GM18511 (cell line): ENCODE results near the gene WSCD2.
"Not testable (repeated sequence)": the region's sequence is repeated elsewhere in the genome, so short reads cannot be mapped to it uniquely, and the experiment has no call there.

ENCODE experiments used
- ATAC-seq: cut with Tn5 transposase; IDR thresholded peaks from one replicate; pipeline ENCODE4 v1.9.1; 2021; ENCODE audit warnings: mild to moderate bottlenecking, moderate library complexity; ENCODE audit not compliant: unreplicated experiment

WSCD2 gene

DNA sequence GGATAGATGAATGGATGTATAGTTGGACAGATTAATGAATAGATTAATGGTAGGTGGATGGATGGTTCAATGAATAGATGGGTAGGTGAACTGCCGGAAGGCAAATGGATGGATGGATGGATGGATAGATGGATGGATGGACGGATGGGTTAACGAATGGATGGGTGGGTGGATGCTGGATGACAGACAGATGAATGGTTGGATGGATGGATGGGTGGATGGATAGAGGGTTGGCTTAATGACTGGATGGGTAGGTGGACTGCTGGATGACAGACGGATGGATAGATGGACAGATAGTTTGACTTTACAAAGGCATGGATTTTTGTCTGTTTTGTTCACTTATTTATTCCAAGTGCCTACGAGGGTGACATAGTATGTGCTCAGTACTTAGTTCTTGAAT lies 64.4 kb downstream of the WSCD2 start:
- ATAC-seq = no peak

DNA sequence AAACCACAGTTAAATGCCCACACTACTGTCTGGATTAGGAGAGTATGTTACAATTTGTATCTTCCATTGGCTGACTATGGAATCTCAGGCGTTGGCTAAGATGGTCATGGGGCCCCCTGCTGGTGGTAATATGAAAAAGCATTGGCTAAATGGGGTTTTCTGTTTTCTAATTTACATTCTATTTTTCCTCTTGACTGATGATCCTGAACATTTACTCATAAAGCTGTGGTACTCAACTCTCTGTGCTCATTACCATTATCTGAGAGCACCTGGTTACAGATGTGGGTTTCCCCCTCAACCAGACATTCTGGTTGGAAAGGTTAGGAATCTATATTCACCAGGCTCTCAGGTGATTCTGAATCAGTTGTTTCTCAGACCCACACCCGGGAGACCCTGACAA lies 64.8 kb downstream of the WSCD2 start:
- no peak for ATAC-seq

DNA sequence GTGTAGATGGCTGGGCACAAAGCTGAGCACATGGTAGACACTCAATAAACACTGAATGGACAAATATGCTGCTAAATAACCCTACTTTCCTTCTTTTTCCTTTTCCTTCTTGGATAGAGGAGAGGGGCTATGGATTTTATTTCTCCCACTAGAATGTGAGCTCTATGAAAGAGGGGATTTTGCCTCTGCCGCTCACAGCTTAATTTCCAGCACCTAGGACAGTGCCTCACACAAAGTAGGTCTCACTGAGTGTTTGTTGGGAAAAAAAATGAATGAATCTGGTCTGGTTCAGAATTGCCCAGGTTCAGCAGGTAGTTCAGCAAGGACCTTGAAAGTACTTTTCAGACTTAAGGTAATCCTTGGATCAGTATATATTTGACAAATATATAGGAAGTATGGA lies 65.5 kb downstream of the WSCD2 start:
- no peak for ATAC-seq

DNA sequence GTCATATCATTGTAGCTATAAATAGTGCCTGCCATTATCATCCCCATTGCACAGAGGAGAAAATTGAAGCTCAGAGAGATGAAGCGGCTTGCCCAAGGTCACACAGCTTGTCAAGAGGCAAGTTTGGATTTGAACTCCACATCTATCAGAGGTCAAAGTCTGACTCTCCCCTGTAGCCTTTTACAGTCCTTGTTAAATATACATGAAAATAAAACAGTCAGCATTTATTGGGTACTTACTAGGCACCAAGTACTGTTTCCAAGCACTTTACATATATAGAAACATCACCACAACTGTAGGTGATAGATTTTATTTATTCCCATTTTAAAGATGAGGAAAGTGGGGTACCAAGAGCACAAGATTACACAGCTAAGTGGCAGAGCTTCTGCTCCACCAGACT lies 67.2 kb downstream of the WSCD2 start:
- no peak for ATAC-seq

DNA sequence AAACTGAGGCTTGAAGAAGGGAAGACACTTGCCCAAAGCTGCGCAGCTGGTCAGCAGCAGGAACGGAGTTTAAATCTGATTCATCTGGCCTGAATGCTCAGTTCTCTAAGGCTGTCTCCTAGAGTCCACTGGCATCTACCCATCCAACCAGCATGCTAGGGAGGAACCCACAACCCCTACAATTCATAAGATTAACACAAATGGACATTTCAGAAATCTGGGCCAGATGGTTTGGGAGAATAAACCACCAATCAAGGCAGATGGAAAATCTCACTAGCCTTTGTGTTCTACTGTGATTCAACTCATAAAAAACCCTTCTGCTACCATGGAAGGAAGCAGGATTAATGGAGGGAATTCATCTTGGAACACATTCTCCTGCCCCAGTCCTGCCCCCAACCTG lies 67.8 kb downstream of the WSCD2 start:
- no peak for ATAC-seq

DNA sequence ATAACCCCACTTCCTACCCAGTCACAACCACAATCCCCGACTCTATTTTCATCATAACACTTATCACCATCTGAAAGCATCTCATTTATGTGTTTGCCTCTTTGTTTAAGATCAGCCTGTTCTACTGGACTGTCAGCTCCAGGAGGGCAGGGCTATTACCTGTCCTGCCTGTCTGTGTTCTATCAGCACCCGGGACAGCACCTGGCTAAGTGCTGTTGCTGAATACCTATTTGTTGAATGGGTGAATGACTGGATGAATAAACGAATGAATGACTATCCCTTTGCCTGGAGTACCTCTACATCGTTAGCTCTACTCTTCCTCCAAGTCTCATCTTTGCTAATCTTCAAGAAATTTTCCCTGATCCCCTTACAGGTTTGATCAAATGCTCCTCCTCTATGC lies 69.0 kb downstream of the WSCD2 start:
- ATAC-seq = no peak

DNA sequence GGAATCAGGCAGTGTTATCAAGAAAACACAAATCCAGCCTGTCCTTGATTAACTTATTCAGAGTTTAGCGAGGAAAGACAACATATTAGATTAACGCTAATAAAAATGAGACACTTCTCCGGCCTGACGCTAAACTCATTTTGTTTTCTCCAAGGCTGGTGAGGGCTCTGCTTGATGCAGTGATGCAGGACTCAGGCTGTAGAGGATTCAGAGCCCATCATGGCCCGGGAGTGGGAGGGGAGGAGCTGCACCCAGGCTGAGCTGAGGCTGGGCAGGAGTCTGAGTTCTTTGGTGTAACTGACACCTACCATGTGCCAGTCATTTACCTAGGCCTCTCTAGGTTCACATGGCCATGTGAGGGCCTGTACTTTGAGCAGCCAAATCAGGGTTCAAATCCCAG lies 70.0 kb downstream of the WSCD2 start:
- no peak for ATAC-seq

DNA sequence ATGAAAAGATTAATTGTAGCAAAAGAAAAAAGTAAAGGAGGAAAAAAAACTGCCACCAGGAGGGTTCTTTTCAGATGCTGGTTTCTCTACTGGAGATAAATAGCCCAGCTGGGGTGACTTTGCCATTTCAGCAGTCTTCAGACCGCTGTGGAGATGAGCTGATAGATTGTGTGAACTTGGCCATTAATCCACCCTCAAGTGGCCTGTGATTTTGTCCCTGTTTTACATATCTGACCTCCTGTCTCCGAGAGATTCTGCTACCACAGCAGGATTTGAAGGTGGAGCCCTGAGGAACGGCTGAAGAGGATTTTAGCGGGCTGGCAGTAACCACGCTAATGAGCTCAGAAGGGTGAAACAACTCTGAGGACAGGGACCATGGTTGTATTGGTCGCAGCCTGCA lies 72.7 kb downstream of the WSCD2 start:
- no peak for ATAC-seq

DNA sequence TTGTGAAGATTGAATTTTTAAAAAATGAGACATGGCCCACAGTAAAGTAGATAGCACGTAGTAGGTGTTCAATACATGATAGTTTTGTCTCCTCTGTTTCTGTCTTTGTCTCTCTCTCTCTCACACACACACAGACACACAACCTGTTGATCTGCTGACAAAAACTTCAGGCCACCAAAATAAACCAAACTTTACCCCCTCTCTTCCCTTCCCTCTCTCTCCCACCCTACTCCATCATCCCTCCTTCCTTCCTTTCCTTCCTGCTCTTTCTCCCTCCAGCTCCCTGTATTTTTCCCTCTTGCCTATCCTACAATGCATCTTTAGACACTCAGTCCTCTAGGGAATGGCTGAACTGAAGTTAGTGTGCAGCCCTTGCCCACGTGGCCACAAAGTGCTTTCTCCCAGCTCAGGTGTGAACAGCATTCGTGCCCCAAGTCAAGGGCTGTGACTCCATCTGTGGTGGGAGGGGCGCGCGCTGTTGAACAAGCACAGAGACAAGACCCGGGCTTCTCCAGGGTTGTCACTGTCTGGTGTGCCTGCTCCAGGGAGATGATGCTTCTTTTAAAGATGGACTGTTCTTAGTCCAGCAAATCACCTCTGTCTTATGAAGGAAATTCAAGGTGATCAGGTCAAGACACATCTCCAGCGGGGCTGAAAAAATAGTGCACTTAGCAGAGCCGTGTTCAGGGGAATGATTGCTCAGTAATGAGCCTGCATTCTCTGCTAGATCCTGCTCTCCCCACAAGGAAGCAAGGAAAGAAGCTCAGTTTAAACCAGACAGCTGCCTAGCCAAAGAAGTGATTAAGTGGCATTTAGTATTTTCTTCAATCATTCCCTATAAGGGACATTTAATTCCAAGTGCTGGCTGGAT lies 75.3 kb downstream of the WSCD2 start:
- no peak for ATAC-seq

DNA sequence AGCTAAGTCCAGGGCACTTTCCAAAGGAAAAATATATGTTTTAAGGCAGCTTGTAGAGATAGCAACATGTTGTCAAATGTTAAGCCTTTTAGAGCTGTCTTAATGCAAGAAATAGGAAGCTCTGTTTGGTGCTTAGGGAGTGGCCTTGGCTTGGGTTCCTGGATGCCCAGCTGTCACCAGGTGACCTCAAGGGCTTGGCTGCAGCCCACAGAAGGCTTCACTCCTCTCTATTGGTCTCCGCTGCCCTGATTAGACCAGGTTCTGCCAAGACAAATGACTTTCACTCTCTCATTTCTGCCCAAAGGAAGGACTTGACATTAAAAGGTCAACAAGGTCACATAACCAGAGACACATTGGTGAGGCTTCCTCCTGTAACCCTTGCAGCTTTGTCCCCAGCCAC lies 76.8 kb downstream of the WSCD2 start:
- no peak for ATAC-seq

DNA sequence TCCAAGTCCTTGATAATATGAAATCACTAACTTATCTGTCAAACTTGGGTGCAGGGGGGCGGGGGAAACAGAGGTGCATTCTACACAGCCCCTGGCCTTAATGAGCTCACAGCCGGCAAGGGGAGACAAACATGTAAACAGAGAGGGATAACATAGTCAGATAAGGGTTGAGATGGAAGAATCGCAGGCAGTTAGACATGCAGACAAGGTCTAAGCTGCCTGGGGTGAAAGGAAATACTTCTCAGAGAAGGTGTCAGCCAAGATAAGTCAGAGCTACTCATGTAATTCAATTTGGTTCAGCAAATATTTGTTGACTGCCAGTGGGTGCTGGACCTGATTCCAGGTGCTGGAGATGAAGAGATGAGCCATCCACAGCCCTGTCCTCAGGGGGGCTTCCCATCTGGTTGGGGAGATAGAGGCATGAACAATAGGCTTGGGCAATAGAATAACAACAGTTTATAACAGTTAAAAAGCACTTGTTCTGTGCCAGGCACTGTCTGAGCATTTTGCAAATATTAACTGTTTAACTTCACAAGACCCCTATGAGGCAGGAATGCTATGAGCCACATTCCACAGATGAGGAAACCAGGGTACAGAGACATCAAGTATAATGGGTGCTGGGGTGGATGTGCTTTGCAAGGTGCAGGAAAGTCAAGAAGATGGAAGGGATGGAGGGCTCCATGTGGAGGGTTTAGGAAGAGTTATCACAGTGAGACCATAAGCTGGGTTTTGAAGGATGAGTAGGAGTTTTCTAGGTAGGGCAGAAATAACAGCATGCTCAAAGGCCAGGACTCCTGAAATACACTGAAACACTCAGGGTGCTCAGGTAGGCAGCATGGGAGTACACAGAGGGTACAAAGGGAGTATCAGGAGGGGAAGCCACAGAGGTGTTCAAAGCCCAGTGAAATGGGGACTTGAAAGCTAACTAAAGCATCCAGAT lies 79.0 kb downstream of the WSCD2 start:
- no peak for ATAC-seq

DNA sequence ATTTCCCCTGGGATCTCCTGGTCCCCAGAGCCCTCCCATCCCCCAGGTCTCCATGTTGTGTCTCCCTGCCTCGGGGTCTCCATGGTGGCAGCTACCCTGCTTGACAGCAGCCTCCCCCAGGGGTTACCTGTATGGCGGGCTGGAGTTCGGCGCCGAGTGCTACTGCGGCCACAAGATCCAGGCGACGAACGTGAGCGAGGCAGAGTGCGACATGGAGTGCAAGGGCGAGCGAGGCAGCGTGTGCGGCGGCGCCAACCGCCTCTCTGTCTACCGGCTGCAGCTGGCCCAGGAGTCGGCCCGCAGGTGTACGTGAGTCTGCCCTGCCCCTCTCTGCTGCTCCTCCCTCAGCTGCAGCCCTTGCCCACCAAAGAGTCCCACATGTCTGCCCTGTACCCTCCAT lies 80.9 kb downstream of the WSCD2 start:
- ATAC-seq = no peak

DNA sequence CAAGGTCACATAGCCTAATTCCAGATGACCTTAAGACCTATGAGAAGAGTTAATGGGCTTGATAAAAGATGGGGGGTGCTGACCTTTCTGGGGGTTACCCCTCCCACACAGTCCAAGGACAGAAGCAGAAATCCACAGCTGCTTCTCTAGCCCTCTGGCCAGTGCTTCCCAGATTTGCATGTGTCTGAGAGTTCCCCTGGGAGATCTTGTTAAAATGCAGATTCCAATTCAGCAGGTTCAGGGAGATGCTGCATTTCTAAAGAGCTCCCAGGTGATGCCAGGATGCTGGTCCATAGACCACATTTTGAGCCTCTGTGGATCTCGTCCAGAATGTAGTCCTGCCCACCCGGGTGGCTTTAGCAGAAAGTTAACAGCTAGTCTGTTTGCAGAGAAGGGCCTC lies 82.1 kb downstream of the WSCD2 start:
- ATAC-seq = no peak

DNA sequence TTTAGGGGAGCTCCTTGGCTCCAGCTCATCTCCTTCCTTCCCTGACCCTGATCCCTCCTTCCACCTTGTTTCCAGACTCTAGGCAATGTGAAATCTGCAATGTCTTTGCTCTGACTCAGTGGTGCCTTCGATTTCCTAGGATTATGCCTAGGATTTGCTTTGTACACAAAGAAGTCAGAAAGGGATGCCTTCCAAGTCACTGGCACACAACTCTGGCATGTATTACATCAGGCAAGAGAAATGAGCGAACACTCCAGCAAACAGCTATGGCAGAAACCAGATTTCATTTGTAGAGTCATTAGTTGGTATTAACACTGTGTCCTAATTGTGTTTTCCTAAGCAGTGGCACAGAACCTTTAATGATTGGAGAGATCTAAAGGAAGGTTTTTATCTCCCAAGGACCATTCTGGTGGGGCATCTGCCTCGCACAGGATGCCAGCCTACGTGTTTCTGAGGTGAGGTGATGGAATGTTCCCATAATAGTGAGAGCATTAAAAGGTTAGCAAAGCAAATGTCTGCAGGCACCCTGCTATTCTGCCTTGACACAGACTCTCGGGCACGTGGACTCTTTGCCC lies 84.9 kb downstream of the WSCD2 start:
- ATAC-seq = no peak

DNA sequence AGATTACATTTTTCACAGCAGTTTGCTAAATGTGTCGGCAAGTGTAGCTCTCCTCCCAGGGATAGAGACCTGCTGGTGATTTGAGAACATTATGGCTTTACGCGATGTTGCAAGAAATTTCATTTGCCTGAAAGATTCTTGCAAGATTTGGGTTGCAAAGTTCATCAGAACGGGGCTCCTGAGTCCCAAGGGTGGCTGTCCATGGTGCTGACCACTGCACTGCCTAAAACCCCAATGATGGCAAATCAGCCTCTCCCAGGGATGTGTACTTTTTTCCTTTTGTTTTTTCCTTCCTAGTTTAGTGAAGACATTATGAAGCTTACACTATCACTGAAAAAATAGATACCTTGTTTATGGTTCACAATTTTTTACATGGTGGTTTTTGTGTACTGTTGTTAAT lies 85.4 kb downstream of the WSCD2 start:
- ATAC-seq = no peak

DNA sequence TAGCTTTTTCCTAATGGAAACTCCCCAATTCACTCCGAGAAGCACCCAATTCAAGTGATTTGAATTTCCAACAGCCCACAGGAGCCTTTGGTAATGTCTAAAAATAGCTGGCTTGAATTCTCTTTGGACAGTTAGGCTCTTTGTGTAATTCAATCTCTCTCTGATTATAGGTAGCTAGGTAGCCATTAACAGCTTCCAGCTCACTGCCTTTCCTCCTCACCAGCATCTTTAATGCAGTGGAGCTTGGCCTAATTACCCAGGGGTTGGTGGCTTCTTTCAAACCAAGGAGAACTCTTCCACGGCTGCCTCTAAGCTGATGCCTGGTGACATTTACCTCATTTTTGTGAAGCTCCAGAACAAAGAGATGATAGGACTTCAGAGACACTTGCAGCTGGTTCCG lies 86.4 kb downstream of the WSCD2 start:
- ATAC-seq = no peak

DNA sequence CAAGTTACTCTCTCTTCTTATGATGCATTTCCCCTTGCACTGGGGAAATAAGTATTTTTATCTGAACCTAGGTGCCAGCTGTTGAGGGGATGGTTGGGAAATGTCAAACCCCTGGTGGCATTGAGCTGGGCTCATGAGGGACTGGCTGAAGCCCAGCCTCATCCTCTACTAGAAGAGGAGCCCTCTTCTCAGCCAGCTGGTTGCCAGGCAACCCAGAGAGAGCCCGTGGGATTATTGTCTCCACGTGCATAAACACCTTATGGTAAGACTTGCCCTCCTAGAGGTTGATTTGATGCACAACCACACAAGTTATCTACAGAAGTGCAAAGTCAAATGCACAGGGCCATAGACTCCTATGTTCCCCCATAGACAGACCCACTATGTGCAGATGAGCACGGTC lies 89.8 kb downstream of the WSCD2 start:
- ATAC-seq = no peak

DNA sequence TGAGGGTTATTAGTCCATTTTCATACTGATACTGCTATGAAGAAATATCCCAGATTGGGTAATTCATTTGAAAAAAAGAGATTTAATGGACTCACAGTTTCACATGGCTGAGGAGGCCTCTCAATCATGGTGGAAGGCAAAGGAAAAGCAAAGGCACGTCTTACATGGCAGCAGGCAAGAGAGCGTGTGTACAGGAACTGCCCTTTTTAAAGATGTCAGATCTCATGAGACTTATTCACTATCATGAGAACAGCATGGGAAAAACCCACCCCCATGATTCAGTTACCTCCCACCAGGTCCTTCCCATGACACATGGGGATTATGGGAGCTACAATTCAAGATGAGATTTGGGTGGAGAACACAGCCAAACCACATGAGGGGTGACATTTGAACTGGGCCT lies 96.0 kb downstream of the WSCD2 start:
- ATAC-seq = not testable (repeated sequence)

DNA sequence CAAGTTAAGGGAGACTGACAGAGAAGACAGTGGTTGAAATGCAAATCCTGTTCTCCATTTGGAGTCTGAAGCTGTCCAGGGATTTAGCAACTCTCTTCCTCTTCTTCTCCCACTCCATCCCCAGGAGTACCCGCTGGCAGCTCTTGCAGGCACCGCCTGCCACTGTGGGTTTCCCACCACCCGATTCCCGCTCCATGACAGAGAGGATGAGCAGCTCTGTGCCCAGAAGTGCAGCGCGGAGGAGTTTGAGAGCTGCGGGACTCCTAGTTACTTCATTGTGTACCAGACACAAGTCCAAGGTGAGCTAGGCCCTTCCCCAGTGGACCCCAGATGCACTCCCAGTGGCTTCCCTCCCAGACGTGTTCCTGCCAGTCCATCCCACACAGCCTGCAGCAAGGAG lies 97.8 kb downstream of the WSCD2 start:
- ATAC-seq = no peak

DNA sequence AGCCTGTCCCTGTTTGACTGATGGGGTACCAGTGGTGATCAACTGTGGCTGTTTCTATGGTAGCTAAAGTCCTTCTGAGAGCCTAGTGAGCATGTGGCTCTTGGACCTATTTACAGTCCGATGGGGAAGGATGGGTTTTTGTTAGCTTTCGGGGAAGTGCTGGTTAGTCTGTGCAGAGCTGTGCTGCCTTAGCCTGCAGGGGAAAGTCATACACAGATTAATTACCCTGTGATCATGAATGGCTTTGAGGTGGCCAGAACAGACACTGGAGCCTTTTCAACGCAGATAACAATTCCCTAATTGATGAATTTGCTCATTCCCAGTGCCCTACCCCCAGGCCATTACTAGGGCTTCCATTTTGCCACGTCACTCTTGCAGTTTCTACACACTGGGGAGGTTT lies 99.7 kb downstream of the WSCD2 start:
- no peak for ATAC-seq

DNA sequence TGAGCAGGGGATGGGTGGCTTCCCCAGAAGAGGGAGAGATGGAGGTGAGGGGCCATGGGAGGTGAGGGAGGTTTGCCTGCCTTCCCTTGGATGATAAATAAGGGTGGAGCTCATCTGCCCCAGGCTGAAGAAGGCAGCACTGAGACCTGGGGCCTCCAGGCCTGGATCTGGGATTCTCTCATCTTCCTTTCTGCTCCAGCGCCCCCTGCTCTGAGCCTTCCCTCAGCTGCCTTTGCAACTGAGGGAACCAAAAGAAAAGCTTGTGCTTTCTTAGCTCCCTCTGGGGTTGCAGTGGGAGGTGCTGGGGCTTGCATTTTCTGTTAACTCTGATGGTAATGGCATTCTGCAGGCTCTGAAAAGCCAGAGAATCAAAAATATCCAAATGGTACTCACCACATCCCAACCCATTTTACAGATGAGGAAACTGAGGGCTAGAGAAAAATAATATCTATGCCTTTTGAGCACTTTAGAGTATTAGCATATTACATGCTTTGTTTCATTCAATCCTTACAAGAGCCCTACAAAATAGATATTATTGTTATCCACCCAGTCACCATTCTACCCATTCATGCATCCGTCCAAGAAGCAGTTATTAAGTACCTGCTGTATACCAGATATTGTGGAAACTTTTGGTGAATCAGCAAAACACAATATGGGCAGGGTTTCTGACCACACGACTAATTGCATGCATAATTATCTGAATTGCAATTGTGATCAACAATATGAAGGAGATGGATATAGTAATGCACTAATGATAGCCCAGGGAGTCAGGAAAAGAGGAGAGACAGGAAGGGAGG lies 102.2 kb downstream of the WSCD2 start:
- no peak for ATAC-seq
